Fibroblast of lung (primary cell): ENCODE measurements around the gene PHACTR2. TPM values are rescaled to one million over a fixed set of nuclear protein-coding genes. Genes with fewer than 3 reads are reported as not detected.

Experiments used
- DNase-seq, 2 donors: peaks; one replicate each; pipeline versions ENCODE4 v3.0.0 to v3.0.0-alpha.2; 2010; ENCODE audit warnings: low read depth in 2 of 2
- H2AFZ ChIP-seq: 2 replicates; pipeline ENCODE4 v1.5.1; 2012; ENCODE audit warnings: low read length, control low read depth, inconsistent platforms
- H3K27ac ChIP-seq: 2 replicates; pipeline ENCODE4 v1.5.1; 2011; ENCODE audit warnings: low read length, control low read depth; ENCODE audit not compliant: insufficient read depth
- H3K27me3 ChIP-seq: 2 replicates; pipeline ENCODE4 v1.5.1; 2011; ENCODE audit warnings: mild to moderate bottlenecking, low read length; ENCODE audit not compliant: control insufficient read depth, insufficient read depth
- H3K36me3 ChIP-seq: 2 replicates; pipeline ENCODE4 v1.5.1; 2011; ENCODE audit warnings: low read length; ENCODE audit not compliant: control insufficient read depth, insufficient read depth
- H3K4me1 ChIP-seq: 2 replicates; pipeline ENCODE4 v1.5.1; 2011; ENCODE audit warnings: low read length; ENCODE audit not compliant: control insufficient read depth, insufficient read depth; ENCODE audit errors: extremely low read depth
- H3K4me2 ChIP-seq: 2 replicates; pipeline ENCODE4 v1.5.1; 2011; ENCODE audit warnings: low read length, control low read depth; ENCODE audit not compliant: insufficient read depth; ENCODE audit errors: extremely low read depth
- H3K4me3 ChIP-seq, 4 experiments: fragments of 200-600 bp in 1 of 4; sonication (generic) in 1 of 4; replicated peaks in 1 of 4; 2 replicates each; pipeline ENCODE4 v1.5.1; 2011 to 2016; ENCODE audit warnings: low read length in 4 of 4, low read depth in 3 of 4, mild to moderate bottlenecking in 3 of 4, control low read depth in 2 of 4, inconsistent platforms in 1 of 4, mixed read lengths in 1 of 4; ENCODE audit not compliant: insufficient read depth in 1 of 4; ENCODE audit errors: control extremely low read depth in 1 of 4
- H3K79me2 ChIP-seq: 2 replicates; pipeline ENCODE4 v1.5.1; 2012; ENCODE audit warnings: mild to moderate bottlenecking, low read length, inconsistent platforms; ENCODE audit not compliant: control insufficient read depth, insufficient read depth
- H3K9ac ChIP-seq: 2 replicates; pipeline ENCODE4 v1.5.1; 2011; ENCODE audit warnings: mild to moderate bottlenecking, low read length, control low read depth; ENCODE audit not compliant: insufficient read depth
- H3K9me3 ChIP-seq: 2 replicates; pipeline ENCODE4 v1.5.1; 2012; ENCODE audit warnings: low read depth, low read length; ENCODE audit not compliant: control insufficient read depth, insufficient read depth
- H4K20me1 ChIP-seq: 2 replicates; pipeline ENCODE4 v1.5.1; 2011; ENCODE audit warnings: low read length; ENCODE audit not compliant: control insufficient read depth, insufficient read depth; ENCODE audit errors: extremely low read depth
- EZH2 ChIP-seq: IDR thresholded peaks from 2 replicates; pipeline ENCODE4 v1.5.1; 2012; ENCODE audit warnings: low read length, control low read depth, mild to moderate bottlenecking; ENCODE audit errors: missing control alignments
- polyA plus RNA-seq, 2 donors: library from polyadenylated mRNA; depleted of rRNA in 1 of 2; stranded (reverse) in 1 of 2; unstranded in 1 of 2; fragments of >200 nt; gene quantifications; 2 replicates each; pipeline ENCODE4 v1.2.1, GENCODE V29; 2011 to 2012; ENCODE audit warnings: missing spikeins in 1 of 2
- total RNA-seq: library from RNA; depleted of rRNA; stranded (reverse); fragments of >200 nt; gene quantifications from 2 replicates; pipeline ENCODE4 v1.2.1, GENCODE V29; 2014
- TF ChIP-seq, protein P1 (sequence below), 2 donors: IDR thresholded peaks in 1 of 2; conservative IDR thresholded peaks in 1 of 2; 1 replicate in 1 of 2; 2 replicates in 1 of 2; pipeline ENCODE4 v1.5.1; 2011 to 2012; ENCODE audit warnings: low read length in 2 of 2, control low read depth in 1 of 2, inconsistent platforms in 1 of 2, low read depth in 1 of 2, mild to moderate bottlenecking in 1 of 2

PHACTR2 gene
- total and polyA plus RNA-seq, 2 donors (not counting 1 experiment from before 2014, with no cell fraction given): 40.1 to 55.0 TPM

DNA sequence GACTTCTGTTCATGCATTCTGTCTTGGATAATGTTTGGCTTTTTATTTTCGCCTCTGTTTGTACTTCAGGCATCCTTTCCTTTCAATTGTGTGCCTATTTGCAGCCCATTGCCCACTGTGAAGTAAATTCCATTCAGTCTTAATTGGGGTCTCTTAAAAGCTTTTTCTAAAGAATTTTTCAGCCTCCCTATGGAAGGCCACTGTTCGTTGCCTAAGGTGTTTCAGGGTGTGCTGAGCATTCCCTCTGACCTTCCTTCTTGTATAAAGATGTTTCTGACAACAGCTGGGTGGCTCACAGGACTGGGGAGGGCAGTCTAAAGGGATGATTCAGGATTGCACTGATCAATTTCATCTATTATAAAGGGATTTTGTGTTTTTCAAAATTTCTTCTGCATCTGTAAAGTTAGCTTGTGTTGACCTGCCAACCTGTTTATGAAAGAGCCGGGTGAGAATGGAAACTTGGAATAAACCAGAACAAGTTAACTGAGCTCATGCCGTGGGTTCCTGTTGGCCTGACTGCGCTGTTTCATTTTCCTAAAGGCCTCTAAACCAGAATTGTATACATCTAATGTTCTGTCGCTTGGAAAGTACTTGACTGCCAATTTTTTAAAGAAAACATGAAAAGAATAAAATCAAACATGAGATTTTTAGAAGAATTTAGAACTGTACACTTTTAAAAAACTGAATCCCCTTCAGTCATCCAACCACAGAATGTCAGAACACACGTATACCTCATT lies 14.3 kb downstream of the PHACTR2 start:
- TF ChIP-seq, protein P1, sequence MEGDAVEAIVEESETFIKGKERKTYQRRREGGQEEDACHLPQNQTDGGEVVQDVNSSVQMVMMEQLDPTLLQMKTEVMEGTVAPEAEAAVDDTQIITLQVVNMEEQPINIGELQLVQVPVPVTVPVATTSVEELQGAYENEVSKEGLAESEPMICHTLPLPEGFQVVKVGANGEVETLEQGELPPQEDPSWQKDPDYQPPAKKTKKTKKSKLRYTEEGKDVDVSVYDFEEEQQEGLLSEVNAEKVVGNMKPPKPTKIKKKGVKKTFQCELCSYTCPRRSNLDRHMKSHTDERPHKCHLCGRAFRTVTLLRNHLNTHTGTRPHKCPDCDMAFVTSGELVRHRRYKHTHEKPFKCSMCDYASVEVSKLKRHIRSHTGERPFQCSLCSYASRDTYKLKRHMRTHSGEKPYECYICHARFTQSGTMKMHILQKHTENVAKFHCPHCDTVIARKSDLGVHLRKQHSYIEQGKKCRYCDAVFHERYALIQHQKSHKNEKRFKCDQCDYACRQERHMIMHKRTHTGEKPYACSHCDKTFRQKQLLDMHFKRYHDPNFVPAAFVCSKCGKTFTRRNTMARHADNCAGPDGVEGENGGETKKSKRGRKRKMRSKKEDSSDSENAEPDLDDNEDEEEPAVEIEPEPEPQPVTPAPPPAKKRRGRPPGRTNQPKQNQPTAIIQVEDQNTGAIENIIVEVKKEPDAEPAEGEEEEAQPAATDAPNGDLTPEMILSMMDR (conservative IDR thresholded peaks at IDR 0.05 in 1 of 2, IDR thresholded peaks at IDR 0.05 in 1 of 2; ENCODE audit: low read depth in 1 of 2, low read length in 2 of 2): no peak
- no peak for TF ChIP-seq EZH2
- Histone ChIP-seq H4K20me1 (no peaks in the 10 kb centered on the region), H3K36me3 (peaks cover 2% of the 10 kb centered on the region), H2AFZ (no peak overlapping the region), H3K4me1 (peaks cover 14% of the 10 kb centered on the region), H3K27me3 (no peaks in the 10 kb centered on the region), H3K9ac (no peak overlapping the region), H3K27ac (peak overlapping the region; percentile 48), H3K4me2 (peak overlapping the region; percentile 90), H3K79me2 (peaks cover 18% of the 10 kb centered on the region), H3K4me3 (peak overlapping the region; percentile 18 to 29 (median 26)), H3K9me3 (no peaks in the 10 kb centered on the region)
- peak in 1 of 2 donors; percentile 49 for DNase-seq

DNA sequence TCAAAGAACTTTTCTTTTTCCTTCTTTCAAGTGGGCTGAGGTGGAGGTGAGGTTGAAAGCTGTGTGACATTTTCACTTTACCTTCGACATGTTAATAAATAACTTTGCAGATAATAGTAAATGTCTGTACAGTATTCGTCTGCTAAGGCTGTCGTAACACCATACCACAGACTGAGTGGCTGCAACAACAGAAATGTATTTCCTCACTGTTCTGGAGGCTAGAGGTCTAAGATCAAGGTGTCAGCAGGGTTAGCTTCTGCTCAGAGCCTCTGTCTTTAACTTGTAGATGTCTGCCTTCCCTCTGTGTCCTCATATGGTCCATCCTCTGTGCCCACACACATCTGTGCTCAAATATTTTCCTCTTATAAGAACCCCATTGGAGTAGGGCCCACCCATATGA lies 14.9 kb downstream of the PHACTR2 start:
- TF ChIP-seq EZH2: no peak
- TF ChIP-seq, protein P1 (conservative IDR thresholded peaks at IDR 0.05 in 1 of 2, IDR thresholded peaks at IDR 0.05 in 1 of 2; ENCODE audit: low read depth in 1 of 2, low read length in 2 of 2): no peak
- Histone ChIP-seq H3K4me3 (peak overlapping the region in 2 of 4 experiments; percentile 18 to 24), H3K27ac (no peak overlapping the region), H3K4me1 (peaks cover 12% of the 10 kb centered on the region), H3K9me3 (no peaks in the 10 kb centered on the region), H3K4me2 (peak overlapping the region; percentile 17), H3K9ac (no peak overlapping the region), H3K27me3 (no peaks in the 10 kb centered on the region), H3K79me2 (peaks cover 18% of the 10 kb centered on the region), H2AFZ (no peak overlapping the region), H4K20me1 (no peaks in the 10 kb centered on the region), H3K36me3 (peaks cover 2% of the 10 kb centered on the region)
- peak in 1 of 2 donors; percentile 49 for DNase-seq

DNA sequence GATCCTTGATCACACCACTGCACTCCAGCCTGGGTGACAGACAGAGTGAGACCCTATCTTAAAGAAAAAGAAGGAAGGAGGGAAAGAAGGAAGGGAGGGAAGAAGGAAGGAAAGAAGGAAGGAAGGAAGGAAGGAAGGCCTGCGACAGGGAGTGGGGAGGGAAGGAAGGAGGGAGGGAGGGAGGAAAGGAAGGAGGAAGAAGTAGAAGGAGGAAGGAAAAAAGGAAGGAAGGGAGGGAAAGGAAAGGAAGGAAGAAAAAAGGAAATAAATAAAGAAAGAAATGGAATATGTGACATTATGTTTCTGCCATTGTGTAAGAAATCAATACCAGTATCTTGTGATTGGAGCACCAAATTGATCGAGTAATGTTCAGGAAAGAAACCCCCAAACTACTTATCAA lies 16.2 kb downstream of the PHACTR2 start:
- Histone ChIP-seq H4K20me1 (no peaks in the 10 kb centered on the region), H2AFZ (no peak overlapping the region), H3K9me3 (no peaks in the 10 kb centered on the region), H3K27me3 (no peaks in the 10 kb centered on the region), H3K27ac (no peak overlapping the region), H3K9ac (no peak overlapping the region), H3K79me2 (peaks cover 14% of the 10 kb centered on the region), H3K36me3 (no peaks in the 10 kb centered on the region), H3K4me3 (no peak overlapping the region), H3K4me2 (no peak overlapping the region), H3K4me1 (peaks cover 9% of the 10 kb centered on the region)
- no peak for DNase-seq
- TF ChIP-seq, protein P1 (conservative IDR thresholded peaks at IDR 0.05 in 1 of 2, IDR thresholded peaks at IDR 0.05 in 1 of 2; ENCODE audit: low read depth in 1 of 2, low read length in 2 of 2): no peak
- TF ChIP-seq EZH2: no peak
